ENCODE results near the gene C1orf35.

C1orf35 gene

DNA sequence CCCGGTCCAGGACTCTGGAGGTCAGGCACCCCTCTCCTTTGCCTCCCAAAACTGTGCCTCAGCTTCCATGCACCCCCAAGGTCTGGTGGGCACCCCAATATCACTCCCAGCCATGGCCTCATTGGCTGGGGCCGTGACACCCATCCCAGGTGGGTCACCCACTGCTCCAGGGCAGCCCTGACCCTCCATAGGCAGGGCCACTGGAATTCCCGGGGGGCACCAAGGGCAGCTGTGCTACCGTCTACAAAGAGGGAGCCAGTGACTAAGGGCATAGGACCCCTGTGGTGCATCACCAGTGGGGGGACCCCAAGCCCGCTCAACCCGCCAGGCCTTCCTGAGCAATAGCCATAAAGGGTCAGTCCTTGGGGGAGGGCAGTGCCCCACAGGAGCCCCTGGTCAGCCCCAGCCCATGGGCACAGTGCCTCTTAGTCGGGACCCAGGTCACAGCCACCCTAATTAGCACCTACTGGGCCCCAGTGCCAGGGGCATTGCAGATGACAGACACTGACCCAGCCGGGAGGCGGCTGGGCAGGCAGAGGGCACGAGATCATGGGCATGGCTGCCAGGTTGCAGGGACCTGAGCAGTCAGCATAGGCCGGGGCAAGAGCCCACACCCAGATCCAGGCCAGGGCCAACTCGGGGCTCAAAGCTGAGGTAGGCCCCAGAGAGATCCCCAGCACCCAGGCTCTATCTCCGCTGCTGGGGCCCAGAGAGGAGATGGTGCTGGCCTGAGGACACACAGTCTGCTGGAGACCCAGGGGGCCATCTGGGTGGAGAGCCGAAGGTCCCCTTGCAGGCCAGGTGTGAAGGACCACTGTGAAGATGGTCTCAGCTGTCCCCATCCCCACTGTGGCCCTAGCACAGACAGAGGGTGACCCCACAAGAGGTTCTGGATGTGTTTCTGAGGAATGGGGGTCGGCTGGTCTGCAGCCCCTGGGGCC is 39.6 kb downstream of the C1orf35 start:
- DNase-seq (ENCODE audit: low read depth in 2 of 2): no peak

DNA sequence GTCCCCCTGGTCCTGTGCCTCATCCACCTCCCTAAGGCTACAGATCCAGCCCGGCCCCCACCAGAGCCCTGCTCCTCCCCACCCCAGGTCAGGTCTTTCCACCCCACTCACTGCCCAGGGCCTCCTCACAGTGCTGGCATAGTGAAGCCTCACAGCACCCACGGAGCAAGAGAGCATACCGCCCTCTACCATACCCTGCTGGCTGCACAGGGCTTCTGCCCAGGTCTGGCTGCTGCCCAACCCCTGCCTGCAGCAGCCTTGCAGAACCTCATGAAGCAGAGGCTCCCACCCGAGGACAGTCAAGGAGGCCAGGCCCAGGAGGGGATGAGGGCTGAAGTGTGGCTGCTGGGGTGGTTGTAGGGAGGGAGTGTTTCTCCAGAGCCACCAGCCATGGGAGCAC is 40.3 kb downstream of the C1orf35 start:
- no peak for DNase-seq (ENCODE audit: low read depth in 2 of 2)

DNA sequence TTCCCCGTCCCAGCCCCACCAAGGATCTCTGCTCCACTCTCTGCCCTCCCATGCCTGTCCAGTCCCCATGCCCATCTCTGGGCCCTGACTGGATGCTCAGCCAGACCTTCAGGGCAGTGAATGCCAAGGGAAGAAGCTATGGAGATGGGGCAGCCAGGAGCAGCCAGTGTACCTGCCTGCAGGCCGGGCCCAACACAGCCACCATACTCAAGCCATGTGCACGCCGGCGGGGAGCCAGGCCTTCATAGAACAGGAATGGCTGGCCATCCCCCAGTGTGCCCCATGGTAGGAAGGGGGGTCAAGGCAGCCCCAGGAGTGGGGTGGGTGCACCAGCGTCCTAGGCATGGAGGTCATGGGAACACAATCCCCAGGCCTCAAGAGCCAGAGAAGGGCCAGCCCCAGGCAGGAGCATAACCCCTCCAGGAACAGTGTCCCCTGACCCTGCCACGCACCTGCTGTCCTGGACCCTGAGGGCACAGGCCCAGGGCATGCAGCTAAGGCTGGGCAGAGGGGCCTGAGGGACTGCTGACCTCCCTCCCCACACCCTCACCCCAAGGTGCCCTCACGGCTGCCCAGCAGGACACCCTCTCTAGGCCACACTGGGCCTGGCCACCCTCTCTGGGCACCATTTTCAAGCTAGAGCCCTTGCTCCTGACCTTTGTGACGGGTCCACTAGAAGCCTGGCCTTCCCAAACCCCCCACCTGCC is 40.9 kb downstream of the C1orf35 start:
- no peak for DNase-seq (ENCODE audit: low read depth in 2 of 2)

DNA sequence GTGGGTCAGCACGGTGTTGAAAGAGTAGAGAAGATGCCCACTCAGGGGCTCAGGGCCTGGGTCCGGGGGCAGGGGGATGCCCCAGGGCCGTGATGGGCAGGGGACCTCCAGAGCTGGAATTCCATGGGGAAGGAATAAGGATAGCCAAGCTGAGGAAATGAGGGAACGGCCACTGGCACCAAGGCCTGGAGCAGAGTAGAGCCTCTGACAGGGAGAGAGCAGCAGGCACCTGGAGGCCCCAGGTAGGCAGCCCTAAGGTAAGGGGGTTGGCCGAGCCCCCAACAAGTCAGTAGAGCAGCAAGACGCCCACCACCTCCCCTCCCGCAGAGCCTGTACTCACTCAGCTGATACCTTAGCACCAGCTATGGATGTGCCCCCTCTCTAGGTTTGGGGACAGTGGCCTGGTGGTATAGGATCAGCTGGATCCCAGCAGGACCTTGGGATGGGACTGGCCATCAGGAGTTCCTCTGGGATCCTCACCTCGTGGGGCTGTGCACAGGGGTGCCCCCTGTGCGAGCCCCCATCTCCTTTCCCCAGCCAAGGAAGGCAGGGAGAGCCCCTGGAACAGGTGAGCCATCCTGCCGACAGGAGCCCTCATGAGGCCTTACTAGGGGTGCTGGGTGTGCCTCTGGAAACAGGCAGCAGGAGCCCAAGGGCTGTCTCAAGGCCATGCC is 41.6 kb downstream of the C1orf35 start:
- no peak for DNase-seq (ENCODE audit: low read depth in 2 of 2)

DNA sequence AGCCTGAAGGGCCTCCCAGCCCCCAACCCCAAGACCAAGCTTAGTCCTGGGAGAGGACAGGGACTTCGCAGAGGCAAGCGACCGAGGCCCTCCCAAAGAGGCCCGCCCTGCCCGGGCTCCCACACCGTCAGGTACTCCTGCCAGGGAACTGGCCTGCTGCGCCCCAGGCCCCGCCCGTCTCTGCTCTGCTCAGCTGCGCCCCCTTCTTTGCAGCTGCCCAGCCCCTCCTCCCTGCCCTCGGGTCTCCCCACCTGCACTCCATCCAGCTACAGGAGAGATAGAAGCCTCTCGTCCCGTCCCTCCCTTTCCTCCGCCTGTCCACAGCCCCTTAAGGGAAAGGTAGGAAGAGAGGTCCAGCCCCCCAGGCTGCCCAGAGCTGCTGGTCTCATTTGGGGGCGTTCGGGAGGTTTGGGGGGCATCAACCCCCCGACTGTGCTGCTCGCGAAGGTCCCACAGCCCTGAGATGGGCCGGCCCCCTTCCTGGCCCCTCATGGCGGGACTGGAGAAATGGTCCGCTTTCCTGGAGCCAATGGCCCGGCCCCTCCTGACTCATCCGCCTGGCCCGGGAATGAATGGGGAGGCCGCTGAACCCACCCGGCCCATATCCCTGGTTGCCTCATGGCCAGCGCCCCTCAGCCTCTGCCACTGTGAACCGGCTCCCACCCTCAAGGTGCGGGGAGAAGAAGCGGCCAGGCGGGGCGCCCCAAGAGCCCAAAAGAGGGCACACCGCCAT is 42.5 kb downstream of the C1orf35 start:
- no peak for DNase-seq (ENCODE audit: low read depth in 2 of 2)

DNA sequence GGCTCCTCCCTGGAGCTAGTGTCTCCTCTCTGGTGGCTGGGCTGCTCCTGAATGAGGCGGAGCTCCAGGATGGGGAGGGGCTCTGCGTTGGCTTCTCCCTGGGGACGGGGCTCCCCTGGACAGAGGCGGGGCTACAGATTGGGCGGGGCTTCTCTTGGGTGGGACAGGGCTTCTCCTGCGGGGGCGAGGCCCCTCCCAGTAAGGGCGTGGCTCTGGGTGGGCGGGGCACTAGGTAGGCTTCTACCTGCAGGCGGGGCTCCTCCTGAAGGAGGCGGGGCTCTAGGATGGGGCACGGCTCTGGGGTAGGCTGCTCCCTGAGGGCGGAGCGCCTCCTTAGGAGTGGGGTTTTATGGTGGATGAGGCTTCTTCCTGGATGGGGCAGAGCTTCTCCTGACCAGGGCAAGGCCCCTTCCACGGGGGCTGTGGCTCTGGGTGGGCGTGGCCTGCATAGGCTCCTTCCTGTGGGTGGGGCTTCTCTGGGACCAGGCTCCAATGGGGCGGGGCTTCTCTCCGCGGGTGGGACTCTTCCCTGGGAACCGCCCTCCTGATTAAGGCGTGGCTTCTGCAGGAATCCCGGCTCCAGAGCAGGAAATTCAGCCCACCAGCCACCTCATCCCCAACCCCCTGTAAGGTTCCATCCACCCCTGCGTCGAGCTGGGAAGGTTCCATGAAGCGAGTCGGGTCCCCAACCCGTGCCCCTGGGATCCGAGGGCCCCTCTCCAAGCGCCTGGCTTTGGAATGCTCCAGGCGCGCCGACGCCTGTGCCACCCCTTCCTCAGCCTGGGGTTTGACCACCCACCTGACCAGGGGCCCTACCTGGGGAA is 43.3 kb downstream of the C1orf35 start:
- peak in 1 of 2 donors; percentile 40 for DNase-seq (ENCODE audit: low read depth in 2 of 2)

DNA sequence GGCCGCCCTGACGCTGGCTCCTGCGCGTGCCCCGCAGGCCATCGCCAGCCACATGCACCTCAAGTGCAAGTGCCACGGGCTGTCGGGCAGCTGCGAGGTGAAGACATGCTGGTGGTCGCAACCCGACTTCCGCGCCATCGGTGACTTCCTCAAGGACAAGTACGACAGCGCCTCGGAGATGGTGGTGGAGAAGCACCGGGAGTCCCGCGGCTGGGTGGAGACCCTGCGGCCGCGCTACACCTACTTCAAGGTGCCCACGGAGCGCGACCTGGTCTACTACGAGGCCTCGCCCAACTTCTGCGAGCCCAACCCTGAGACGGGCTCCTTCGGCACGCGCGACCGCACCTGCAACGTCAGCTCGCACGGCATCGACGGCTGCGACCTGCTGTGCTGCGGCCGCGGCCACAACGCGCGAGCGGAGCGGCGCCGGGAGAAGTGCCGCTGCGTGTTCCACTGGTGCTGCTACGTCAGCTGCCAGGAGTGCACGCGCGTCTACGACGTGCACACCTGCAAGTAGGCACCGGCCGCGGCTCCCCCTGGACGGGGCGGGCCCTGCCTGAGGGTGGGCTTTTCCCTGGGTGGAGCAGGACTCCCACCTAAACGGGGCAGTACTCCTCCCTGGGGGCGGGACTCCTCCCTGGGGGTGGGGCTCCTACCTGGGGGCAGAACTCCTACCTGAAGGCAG is 44.0 kb downstream of the C1orf35 start:
- DNase-seq (ENCODE audit: low read depth in 2 of 2): no peak

DNA sequence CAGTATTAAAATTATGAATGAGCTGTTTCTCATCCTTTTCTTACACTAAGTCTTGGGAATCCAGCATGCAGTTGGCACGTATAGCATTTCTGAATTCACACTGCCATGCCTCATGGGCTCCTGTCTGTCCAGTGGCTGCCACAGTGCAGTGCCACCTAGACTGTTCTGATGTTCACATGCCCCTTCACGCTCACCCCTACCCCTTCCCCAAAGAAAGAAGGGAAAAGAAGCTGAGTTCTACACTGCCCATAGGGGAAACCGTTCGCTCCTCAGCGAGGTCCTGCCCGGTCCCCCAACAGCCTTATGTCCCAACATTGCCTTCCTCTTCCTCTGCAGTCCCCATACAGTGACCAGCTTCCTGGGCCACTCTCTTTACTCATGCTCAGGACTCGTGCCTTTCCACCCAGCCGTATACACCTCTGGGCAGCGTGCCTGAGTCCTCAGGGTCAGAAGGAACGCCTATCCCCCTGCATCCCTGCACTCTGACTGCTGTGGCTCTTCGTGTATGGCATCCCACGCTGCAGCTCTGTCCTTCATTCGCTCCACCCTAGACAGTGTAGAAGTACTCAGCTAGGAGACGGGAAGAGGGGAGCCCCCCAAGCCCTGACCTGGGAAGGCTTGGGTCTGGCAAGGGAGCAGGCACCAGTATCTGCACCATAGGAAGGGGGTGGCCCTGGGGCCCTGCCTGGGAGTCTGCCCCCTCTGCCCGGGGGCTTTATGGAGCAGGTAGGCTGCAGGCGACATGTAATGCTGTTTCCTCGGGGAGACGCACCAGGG is 44.8 kb downstream of the C1orf35 start:
- DNase-seq (ENCODE audit: low read depth in 2 of 2): no peak
